Ovary (tissue), 3 donors: ENCODE data around the gene TNS3.

Experiments used
- POLR2A ChIP-seq: fragments of 450-650 bp; IDR thresholded peaks from one replicate; pipeline ENCODE4 v1.6.1; 2017; ENCODE audit warnings: antibody characterized with exemption, mild to moderate bottlenecking, moderate library complexity
- TF ChIP-seq, protein P1 (sequence below), 3 donors: fragments of 450-650 bp in 2 of 3; fragments of 200-600 bp in 1 of 3; IDR thresholded peaks; one replicate each; pipeline versions ENCODE4 v1.5.1 to v1.8.0; 2016 to 2022; ENCODE audit warnings: antibody characterized with exemption in 3 of 3, mild to moderate bottlenecking in 1 of 3
- donor health status: DM: no; HTN: no; CAD: no.

DNA sequence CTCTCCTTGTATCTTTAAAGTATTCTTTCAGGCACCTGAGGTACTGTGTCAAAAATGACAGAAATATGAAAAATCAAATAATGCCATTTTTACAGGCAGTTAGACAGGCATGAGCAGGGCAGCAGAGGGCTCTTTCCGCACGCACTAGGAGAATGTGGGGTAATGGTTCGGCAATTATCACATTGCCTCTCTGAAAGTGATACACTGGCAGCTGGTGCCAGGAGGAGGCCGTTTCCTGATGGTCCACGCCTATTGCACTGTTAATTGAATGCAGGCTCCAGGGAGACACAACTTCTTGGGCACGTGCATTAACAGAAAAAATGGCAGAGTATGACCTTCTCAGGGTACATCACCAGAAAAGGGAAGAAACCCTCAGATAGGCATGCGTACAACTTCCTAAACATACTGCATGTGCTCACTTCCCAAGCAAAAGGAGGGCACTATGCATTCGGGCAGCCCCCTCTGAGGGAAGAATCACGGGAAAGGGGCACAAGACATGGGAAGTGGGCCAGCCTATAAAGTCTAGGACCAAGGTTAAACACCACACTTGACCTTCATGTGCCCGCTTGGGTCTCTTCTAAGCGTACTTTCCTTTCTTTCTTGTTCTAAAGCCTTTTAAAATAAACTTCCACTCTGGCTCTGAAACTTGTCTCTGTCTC is 161.7 kb downstream of the TNS3 start:
- TF ChIP-seq, protein P1, sequence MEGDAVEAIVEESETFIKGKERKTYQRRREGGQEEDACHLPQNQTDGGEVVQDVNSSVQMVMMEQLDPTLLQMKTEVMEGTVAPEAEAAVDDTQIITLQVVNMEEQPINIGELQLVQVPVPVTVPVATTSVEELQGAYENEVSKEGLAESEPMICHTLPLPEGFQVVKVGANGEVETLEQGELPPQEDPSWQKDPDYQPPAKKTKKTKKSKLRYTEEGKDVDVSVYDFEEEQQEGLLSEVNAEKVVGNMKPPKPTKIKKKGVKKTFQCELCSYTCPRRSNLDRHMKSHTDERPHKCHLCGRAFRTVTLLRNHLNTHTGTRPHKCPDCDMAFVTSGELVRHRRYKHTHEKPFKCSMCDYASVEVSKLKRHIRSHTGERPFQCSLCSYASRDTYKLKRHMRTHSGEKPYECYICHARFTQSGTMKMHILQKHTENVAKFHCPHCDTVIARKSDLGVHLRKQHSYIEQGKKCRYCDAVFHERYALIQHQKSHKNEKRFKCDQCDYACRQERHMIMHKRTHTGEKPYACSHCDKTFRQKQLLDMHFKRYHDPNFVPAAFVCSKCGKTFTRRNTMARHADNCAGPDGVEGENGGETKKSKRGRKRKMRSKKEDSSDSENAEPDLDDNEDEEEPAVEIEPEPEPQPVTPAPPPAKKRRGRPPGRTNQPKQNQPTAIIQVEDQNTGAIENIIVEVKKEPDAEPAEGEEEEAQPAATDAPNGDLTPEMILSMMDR (IDR thresholded peaks at IDR 0.05) = no peak
- no peak for TF ChIP-seq POLR2A
